ENCODE data around the gene GUCA1A.

GRCh38 chr6:42123379-42124103 is 49.6 kb upstream of the GUCA1A start:
- TF ChIP-seq POLR2A (IDR thresholded peaks at IDR 0.05) (no peak), CTCF (IDR thresholded peaks at IDR 0.05) (no peak)

Data from vagina (tissue), 2 donors.